Measurements from ENCODE around the gene YY2. TPM values are rescaled to one million over a fixed set of nuclear protein-coding genes. Genes with fewer than 3 reads are reported as not detected.

Gene YY2
- polyA plus RNA-seq, 3 donors, result 0.09 to 0.17 (median 0.12) TPM

DNA sequence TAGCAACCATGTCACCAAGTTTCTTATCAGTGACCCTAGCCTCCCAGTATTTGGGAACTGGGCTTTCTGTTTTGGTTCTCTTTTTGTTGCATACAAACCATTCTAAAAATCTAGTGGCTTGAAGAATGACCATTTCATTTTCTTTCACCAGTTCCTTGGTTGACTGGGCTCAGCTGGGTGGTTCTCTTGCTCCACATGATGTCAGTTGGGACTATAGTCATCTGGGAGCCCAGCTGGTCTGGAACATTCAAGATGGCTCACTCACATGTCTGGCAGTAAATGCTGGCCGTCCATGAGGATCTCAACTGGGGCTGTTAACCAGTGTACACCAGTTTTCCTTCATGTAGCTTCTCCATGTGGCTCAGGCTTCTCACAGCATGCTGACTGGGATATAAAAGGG, 44.0 kb upstream of the YY2 start:
- Histone ChIP-seq H3K27ac (ENCODE audit: low read depth in 1 of 2, low read length in 2 of 2) (no peak overlapping the region), H3K9ac (ENCODE audit: insufficient read depth, low read length, poor library complexity, severe bottlenecking) (no peak overlapping the region), H3K4me2 (replicated peaks; ENCODE audit: extremely low read depth, low read length, poor library complexity, severe bottlenecking) (no peak overlapping the region), H3K4me3 (replicated peaks in 1 of 3; ENCODE audit: low read depth in 2 of 3, low read length in 3 of 3) (no peak overlapping the region), H3K79me2 (ENCODE audit: insufficient read depth, low read length) (no peaks in the 10 kb centered on the region), H4K20me1 (ENCODE audit: insufficient read depth, low read length) (no peaks in the 10 kb centered on the region), H3K36me3 (replicated peaks in 1 of 2; ENCODE audit: control insufficient read depth in 1 of 2, insufficient read depth in 2 of 2, low read length in 2 of 2) (no peaks in the 10 kb centered on the region), H3K9me3 (replicated peaks in 1 of 2; ENCODE audit: control insufficient read depth in 1 of 2, insufficient read depth in 1 of 2, low read length in 2 of 2) (no peaks in the 10 kb centered on the region), H2AFZ (ENCODE audit: insufficient read depth, low read depth, low read length, poor library complexity, severe bottlenecking) (no peak overlapping the region), H3K27me3 (ENCODE audit: control insufficient read depth in 2 of 2, insufficient read depth in 2 of 2, low read length in 2 of 2) (no peaks in the 10 kb centered on the region), H3K4me1 (ENCODE audit: control insufficient read depth in 1 of 2, insufficient read depth in 2 of 2, low read length in 2 of 2) (no peaks in the 10 kb centered on the region)
- Mint-ChIP-seq H3K27ac (peak overlapping the region in 1 of 7 donors; percentile 25), H3K27me3 (ENCODE audit: low read depth in 3 of 3) (peaks cover 0 to 9% (median 6%) of the 10 kb centered on the region in 3 donors), H3K4me3 (no peak overlapping the region), H3K9me3 (peaks cover 0 to 3% (median 0%) of the 10 kb centered on the region in 7 donors), H3K36me3 (no peaks in the 10 kb centered on the region), H3K4me1 (no peaks in the 10 kb centered on the region)
- WGBS (ENCODE audit: insufficient coverage), result 78% methylated on average over 1 of the region's 1 CpG
- intact Hi-C loops (cut with micrococcal nuclease), result no loop called here
- TF ChIP-seq, protein P1, sequence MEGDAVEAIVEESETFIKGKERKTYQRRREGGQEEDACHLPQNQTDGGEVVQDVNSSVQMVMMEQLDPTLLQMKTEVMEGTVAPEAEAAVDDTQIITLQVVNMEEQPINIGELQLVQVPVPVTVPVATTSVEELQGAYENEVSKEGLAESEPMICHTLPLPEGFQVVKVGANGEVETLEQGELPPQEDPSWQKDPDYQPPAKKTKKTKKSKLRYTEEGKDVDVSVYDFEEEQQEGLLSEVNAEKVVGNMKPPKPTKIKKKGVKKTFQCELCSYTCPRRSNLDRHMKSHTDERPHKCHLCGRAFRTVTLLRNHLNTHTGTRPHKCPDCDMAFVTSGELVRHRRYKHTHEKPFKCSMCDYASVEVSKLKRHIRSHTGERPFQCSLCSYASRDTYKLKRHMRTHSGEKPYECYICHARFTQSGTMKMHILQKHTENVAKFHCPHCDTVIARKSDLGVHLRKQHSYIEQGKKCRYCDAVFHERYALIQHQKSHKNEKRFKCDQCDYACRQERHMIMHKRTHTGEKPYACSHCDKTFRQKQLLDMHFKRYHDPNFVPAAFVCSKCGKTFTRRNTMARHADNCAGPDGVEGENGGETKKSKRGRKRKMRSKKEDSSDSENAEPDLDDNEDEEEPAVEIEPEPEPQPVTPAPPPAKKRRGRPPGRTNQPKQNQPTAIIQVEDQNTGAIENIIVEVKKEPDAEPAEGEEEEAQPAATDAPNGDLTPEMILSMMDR (IDR thresholded peaks at IDR 0.05), result no peak
- DNase-seq, result no peak

DNA sequence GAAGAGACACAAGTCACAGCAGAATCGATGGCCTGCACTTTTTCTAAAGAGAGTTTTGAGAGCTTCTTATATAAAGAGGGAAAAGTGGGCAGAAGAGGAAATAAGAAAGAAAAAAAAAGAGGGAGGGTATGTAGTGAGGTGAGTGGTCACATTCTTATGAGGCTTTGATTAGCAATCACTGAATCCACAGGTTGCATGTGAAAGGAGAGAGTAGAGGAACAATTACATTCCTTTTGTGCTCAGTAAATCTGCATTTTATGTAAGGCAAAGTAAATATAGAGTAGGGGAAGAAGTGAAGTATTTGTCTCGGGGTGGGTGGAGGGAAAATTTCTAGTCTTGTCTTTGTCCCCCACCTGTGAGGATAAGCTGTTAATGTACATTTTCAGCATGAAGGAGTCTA, 43.2 kb upstream of the YY2 start:
- intact Hi-C loops (cut with micrococcal nuclease), result no loop called here

More for the DNA sequence above, 43.2 kb upstream of the YY2 start:
- no peaks in the 10 kb centered on the region for H3K9me3 ChIP-seq (replicated peaks in 1 of 2; ENCODE audit: control insufficient read depth in 1 of 2, insufficient read depth in 1 of 2, low read length in 2 of 2)
- peaks cover 0 to 3% (median under 1%) of the 10 kb centered on the region in 7 donors for H3K9me3 Mint-ChIP-seq
- H3K4me1 ChIP-seq (ENCODE audit: control insufficient read depth in 1 of 2, insufficient read depth in 2 of 2, low read length in 2 of 2), result no peaks in the 10 kb centered on the region
- WGBS (ENCODE audit: insufficient coverage), result no CpG with 5 or more reads among the region's 2 CpGs
- H3K79me2 ChIP-seq (ENCODE audit: insufficient read depth, low read length), result no peaks in the 10 kb centered on the region
- TF ChIP-seq, protein P1 (IDR thresholded peaks at IDR 0.05), result no peak
- no peaks in the 10 kb centered on the region for H3K36me3 Mint-ChIP-seq
- H2AFZ ChIP-seq (ENCODE audit: insufficient read depth, low read depth, low read length, poor library complexity, severe bottlenecking), result no peak overlapping the region
- no peak overlapping the region for H3K4me3 Mint-ChIP-seq
- no peak overlapping the region for H3K27ac Mint-ChIP-seq
- H3K4me1 Mint-ChIP-seq, result no peaks in the 10 kb centered on the region
- H3K4me3 ChIP-seq (replicated peaks in 1 of 3; ENCODE audit: low read depth in 2 of 3, low read length in 3 of 3), result no peak overlapping the region
- no peak overlapping the region for H3K9ac ChIP-seq (ENCODE audit: insufficient read depth, low read length, poor library complexity, severe bottlenecking)
- peaks cover 2 to 9% (median 6%) of the 10 kb centered on the region in 3 donors for H3K27me3 Mint-ChIP-seq (ENCODE audit: low read depth in 3 of 3)
- no peak overlapping the region for H3K27ac ChIP-seq (ENCODE audit: low read depth in 1 of 2, low read length in 2 of 2)
- DNase-seq, result no peak
- H3K27me3 ChIP-seq (ENCODE audit: control insufficient read depth in 2 of 2, insufficient read depth in 2 of 2, low read length in 2 of 2), result no peaks in the 10 kb centered on the region
- H3K4me2 ChIP-seq (replicated peaks; ENCODE audit: extremely low read depth, low read length, poor library complexity, severe bottlenecking), result no peak overlapping the region
- H4K20me1 ChIP-seq (ENCODE audit: insufficient read depth, low read length), result no peaks in the 10 kb centered on the region
- H3K36me3 ChIP-seq (replicated peaks in 1 of 2; ENCODE audit: control insufficient read depth in 1 of 2, insufficient read depth in 2 of 2, low read length in 2 of 2), result no peaks in the 10 kb centered on the region
